Measurements from ENCODE around the gene CDV3.

GRCh38 chr3:133592843-133593242, 19.4 kb downstream of the CDV3 start:
- TF ChIP-seq GABPA (IDR thresholded peaks at IDR 0.05; ENCODE audit: low read depth) (no peak), POLR2AphosphoS5 (IDR thresholded peaks at IDR 0.05; ENCODE audit: low read depth) (no peak)
- TF ChIP-seq, protein P1, sequence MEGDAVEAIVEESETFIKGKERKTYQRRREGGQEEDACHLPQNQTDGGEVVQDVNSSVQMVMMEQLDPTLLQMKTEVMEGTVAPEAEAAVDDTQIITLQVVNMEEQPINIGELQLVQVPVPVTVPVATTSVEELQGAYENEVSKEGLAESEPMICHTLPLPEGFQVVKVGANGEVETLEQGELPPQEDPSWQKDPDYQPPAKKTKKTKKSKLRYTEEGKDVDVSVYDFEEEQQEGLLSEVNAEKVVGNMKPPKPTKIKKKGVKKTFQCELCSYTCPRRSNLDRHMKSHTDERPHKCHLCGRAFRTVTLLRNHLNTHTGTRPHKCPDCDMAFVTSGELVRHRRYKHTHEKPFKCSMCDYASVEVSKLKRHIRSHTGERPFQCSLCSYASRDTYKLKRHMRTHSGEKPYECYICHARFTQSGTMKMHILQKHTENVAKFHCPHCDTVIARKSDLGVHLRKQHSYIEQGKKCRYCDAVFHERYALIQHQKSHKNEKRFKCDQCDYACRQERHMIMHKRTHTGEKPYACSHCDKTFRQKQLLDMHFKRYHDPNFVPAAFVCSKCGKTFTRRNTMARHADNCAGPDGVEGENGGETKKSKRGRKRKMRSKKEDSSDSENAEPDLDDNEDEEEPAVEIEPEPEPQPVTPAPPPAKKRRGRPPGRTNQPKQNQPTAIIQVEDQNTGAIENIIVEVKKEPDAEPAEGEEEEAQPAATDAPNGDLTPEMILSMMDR (IDR thresholded peaks at IDR 0.05; ENCODE audit: insufficient read depth, low read length), result no peak
